ENCODE results near the gene PPP1R9A. TPM values are rescaled to one million over a fixed set of nuclear protein-coding genes. Genes with fewer than 3 reads are reported as not detected.

The PPP1R9A gene
- total and polyA plus RNA-seq, 10 of the 15 experiments (the other 5 are each of a cell fraction or from before 2014, with no cell fraction given), result 0.04 to 0.12 TPM; not detected in 8

DNA sequence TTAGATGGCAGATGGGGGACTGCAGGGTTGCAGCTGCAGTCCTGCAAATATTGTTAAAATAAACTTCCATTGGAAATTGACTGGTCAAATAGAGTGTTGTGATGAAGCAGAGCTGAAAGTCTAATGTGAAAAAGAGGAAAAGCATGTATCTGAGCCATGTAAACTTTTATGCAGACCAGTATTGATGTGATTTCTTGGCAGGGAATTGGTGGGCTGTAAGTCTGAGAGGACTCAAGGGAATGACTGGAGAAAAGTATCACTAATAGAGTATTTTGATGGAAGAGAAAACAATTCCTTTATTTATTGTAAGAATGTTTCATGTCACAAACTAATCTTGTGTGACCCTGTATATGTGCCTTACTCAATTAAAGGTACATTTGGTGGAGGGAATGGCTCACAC is 155.5 kb downstream of the PPP1R9A start (continued):
- TF ChIP-seq RUNX3 (IDR thresholded peaks at IDR 0.05; ENCODE audit: low read length) (no peak), GATAD2B (conservative IDR thresholded peaks at IDR 0.05; ENCODE audit: low read depth) (no peak)
- TF ChIP-seq, protein P1, sequence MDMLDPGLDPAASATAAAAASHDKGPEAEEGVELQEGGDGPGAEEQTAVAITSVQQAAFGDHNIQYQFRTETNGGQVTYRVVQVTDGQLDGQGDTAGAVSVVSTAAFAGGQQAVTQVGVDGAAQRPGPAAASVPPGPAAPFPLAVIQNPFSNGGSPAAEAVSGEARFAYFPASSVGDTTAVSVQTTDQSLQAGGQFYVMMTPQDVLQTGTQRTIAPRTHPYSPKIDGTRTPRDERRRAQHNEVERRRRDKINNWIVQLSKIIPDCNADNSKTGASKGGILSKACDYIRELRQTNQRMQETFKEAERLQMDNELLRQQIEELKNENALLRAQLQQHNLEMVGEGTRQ (IDR thresholded peaks at IDR 0.05; ENCODE audit: borderline replicate concordance, low read depth, low read length), result no peak

DNA sequence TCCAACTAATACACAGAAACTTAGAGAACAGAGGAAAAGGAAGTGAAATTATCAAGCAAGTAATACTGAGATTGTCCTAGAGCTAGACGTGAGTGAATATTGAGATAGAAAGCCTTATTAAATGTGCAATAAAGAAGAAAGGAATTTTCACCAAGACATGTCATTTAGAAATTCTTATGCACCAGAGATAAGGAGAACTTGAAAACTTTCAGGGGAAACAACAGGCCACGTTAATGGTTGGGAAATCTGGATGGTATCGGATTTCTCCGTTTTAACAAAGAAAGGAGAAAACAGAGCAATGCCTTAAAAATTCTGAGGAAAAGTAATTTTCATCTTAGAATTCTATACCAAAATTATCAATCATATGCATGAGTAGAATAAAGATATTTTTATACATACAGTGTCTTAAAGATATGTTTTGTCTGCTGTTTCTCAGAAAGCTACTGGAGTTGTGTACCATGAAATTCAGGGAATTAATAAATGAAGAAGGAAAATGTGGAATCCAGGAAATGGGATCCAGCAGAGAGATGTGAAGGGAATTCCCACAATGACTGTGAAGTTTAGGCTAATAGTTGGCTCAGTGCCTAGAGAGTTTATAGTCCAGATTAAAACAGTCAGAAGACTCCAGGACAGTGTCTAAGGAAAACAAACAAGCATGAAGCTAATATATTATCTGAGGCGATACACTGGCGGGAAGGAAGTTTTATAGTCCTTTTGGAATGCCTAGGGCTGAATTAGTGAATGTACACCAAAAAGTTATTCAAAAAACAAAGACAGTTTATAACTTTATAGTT is 159.5 kb downstream of the PPP1R9A start:
- FAIRE-seq, result no peak
- intact Hi-C loops (cut with micrococcal nuclease; ENCODE audit: unreplicated experiment), result no loop called here
- RAD21 ChIA-PET (ENCODE audit: unreplicated experiment), result no interaction called here

More for the DNA sequence above, 159.5 kb downstream of the PPP1R9A start:
- Histone ChIP-seq H3K9me3 (replicated peaks; ENCODE audit: control insufficient read depth, insufficient read depth, low read length) (no peaks in the 10 kb centered on the region), H3K27ac (ENCODE audit: control insufficient read depth, insufficient read depth) (no peak overlapping the region), H3K27me3 (replicated peaks in 1 of 2; ENCODE audit: control insufficient read depth in 2 of 2, insufficient read depth in 2 of 2, low read length in 1 of 2) (no peaks in the 10 kb centered on the region), H3K4me1 (ENCODE audit: control insufficient read depth, insufficient read depth, low read length) (no peaks in the 10 kb centered on the region), H3K4me3 (no peak overlapping the region), H4K20me1 (ENCODE audit: control insufficient read depth, insufficient read depth) (no peaks in the 10 kb centered on the region), H3K4me2 (ENCODE audit: control insufficient read depth, insufficient read depth) (no peak overlapping the region), H3K9ac (ENCODE audit: control insufficient read depth, insufficient read depth, low read length) (no peak overlapping the region), H3K36me3 (ENCODE audit: control insufficient read depth in 2 of 2, insufficient read depth in 2 of 2, low read length in 1 of 2) (no peaks in the 10 kb centered on the region), H3K79me2 (ENCODE audit: control insufficient read depth, insufficient read depth, low read length) (no peaks in the 10 kb centered on the region), H2AFZ (ENCODE audit: control insufficient read depth, low read depth, low read length) (no peak overlapping the region)
- ChIA-PET CTCF (no interaction called here), POLR2A (no interaction called here), SMC1A (ENCODE audit: uncharacterized antibody, unreplicated experiment) (interaction anchor here (0.8 kb wide), 1 partner anchor 23 kb away, joined by 3 read pairs; no protein-coding TSS in a partner anchor)
- ATAC-seq (no peak), DNase-seq (ENCODE audit: low read depth, low spot score) (no peak)
- 59% methylated on average over 6 of the region's 6 CpGs for WGBS (ENCODE audit: insufficient coverage, insufficient replicate concordance, low lambda C conversion rate, missing lambda C conversion rate)
- BruUV-seq (replicated peaks), result no TSS peak
- in situ Hi-C loops (cut with MboI), result no loop called here
- TF ChIP-seq PAX8 (IDR thresholded peaks at IDR 0.05), result no peak
- TF ChIP-seq POU2F2 (IDR thresholded peaks at IDR 0.05; ENCODE audit: borderline replicate concordance, low read depth, low read length), result no peak
- TF ChIP-seq, protein P2, sequence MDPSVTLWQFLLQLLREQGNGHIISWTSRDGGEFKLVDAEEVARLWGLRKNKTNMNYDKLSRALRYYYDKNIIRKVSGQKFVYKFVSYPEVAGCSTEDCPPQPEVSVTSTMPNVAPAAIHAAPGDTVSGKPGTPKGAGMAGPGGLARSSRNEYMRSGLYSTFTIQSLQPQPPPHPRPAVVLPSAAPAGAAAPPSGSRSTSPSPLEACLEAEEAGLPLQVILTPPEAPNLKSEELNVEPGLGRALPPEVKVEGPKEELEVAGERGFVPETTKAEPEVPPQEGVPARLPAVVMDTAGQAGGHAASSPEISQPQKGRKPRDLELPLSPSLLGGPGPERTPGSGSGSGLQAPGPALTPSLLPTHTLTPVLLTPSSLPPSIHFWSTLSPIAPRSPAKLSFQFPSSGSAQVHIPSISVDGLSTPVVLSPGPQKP (IDR thresholded peaks at IDR 0.05; ENCODE audit: low read depth, low read length), result no peak

All from GM12878 (cell line).